Mesenchymal stem cell (in vitro differentiated cells and primary cell): ENCODE results near the gene UGT1A6.

Experiments
- DNase-seq: peaks from one replicate; pipeline ENCODE4 v3.0.0-alpha.2; 2013
- H2AFZ ChIP-seq: one replicate; pipeline ENCODE4 v1.6.1; 2013; ENCODE audit warnings: low read depth, mild to moderate bottlenecking, control low read depth, inconsistent platforms, low read length, moderate library complexity
- H2AK5ac ChIP-seq: 2 replicates; pipeline ENCODE4 v1.6.1; 2013; ENCODE audit warnings: low read length, moderate library complexity, mild to moderate bottlenecking, inconsistent platforms; ENCODE audit not compliant: severe bottlenecking
- H2BK120ac ChIP-seq: one replicate; pipeline ENCODE4 v1.6.1; 2013; ENCODE audit warnings: low read depth, mild to moderate bottlenecking, inconsistent platforms, low read length, moderate library complexity
- H2BK12ac ChIP-seq, 2 experiments: one replicate each; pipeline ENCODE4 v1.6.1; 2013; ENCODE audit warnings: inconsistent platforms in 2 of 2, low read length in 2 of 2, mild to moderate bottlenecking in 2 of 2, moderate library complexity in 2 of 2, control low read depth in 1 of 2
- H2BK15ac ChIP-seq: one replicate; pipeline ENCODE4 v1.6.1; 2013; ENCODE audit warnings: mild to moderate bottlenecking, low read depth, inconsistent platforms; ENCODE audit not compliant: poor library complexity, severe bottlenecking
- H2BK5ac ChIP-seq: 2 replicates; pipeline ENCODE4 v1.6.1; 2013; ENCODE audit warnings: low read depth, mild to moderate bottlenecking, low read length, control low read depth, inconsistent platforms; ENCODE audit not compliant: poor library complexity, severe bottlenecking
- H3K14ac ChIP-seq, 2 experiments: one replicate each; pipeline ENCODE4 v1.6.1; 2013; ENCODE audit warnings: inconsistent platforms in 2 of 2, low read length in 2 of 2, control low read depth in 1 of 2, mild to moderate bottlenecking in 1 of 2, moderate library complexity in 1 of 2
- H3K18ac ChIP-seq, 2 experiments: one replicate each; pipeline ENCODE4 v1.6.1; 2013; ENCODE audit warnings: inconsistent platforms in 2 of 2, low read length in 2 of 2, control low read depth in 1 of 2, low read depth in 1 of 2, mild to moderate bottlenecking in 1 of 2
- H3K23ac ChIP-seq, 2 experiments: one replicate each; pipeline ENCODE4 v1.6.1; 2013; ENCODE audit warnings: inconsistent platforms in 2 of 2, low read length in 2 of 2, mild to moderate bottlenecking in 2 of 2, moderate library complexity in 2 of 2, control low read depth in 1 of 2
- H3K27ac ChIP-seq: 2 replicates; pipeline ENCODE4 v1.5.1; 2013; ENCODE audit warnings: mild to moderate bottlenecking, moderate library complexity, low read length, control low read depth, inconsistent platforms; ENCODE audit not compliant: poor library complexity, severe bottlenecking
- H3K27me3 ChIP-seq, 2 experiments: 2 replicates each; pipeline versions ENCODE4 v1.6.1 to v1.7.0; 2013; ENCODE audit warnings: low read length in 2 of 2, mild to moderate bottlenecking in 2 of 2, moderate library complexity in 2 of 2, control low read depth in 1 of 2, inconsistent platforms in 1 of 2; ENCODE audit not compliant: control insufficient read depth in 1 of 2, insufficient read depth in 1 of 2
- H3K36me3 ChIP-seq, 2 experiments: 2 replicates each; pipeline versions ENCODE4 v1.6.1 to v1.7.0; 2013; ENCODE audit warnings: low read length in 2 of 2, control low read depth in 1 of 2, inconsistent platforms in 1 of 2, low read depth in 1 of 2, mild to moderate bottlenecking in 1 of 2; ENCODE audit not compliant: insufficient read depth in 2 of 2, control insufficient read depth in 1 of 2
- H3K4ac ChIP-seq, 2 experiments: one replicate each; pipeline ENCODE4 v1.6.1; 2013; ENCODE audit warnings: inconsistent platforms in 2 of 2, low read length in 2 of 2, mild to moderate bottlenecking in 2 of 2, moderate library complexity in 2 of 2, control low read depth in 1 of 2, low read depth in 1 of 2
- H3K4me1 ChIP-seq: 2 replicates; pipeline ENCODE4 v1.6.1; 2013; ENCODE audit warnings: low read depth, low read length, control low read depth; ENCODE audit not compliant: control insufficient read depth, insufficient read depth
- H3K4me2 ChIP-seq: 2 replicates; pipeline ENCODE4 v1.6.1; 2013; ENCODE audit warnings: low read length, mild to moderate bottlenecking, inconsistent platforms; ENCODE audit not compliant: poor library complexity, severe bottlenecking
- H3K4me3 ChIP-seq, 2 experiments: 2 replicates each; pipeline versions ENCODE4 v1.5.1 to v1.7.0; 2013; ENCODE audit warnings: low read length in 2 of 2, mild to moderate bottlenecking in 2 of 2, control low read depth in 1 of 2, low read depth in 1 of 2; ENCODE audit not compliant: insufficient read depth in 1 of 2
- H3K79me1 ChIP-seq: replicated peaks from 2 replicates; pipeline ENCODE4 v1.6.1; 2013; ENCODE audit warnings: mild to moderate bottlenecking, control low read depth, low read length, inconsistent platforms; ENCODE audit not compliant: poor library complexity, severe bottlenecking
- H3K9ac ChIP-seq: 2 replicates; pipeline ENCODE4 v1.7.0; 2013; ENCODE audit warnings: mild to moderate bottlenecking, low read length, moderate library complexity
- H3K9me3 ChIP-seq: 2 replicates; pipeline ENCODE4 v1.7.0; 2013; ENCODE audit warnings: mild to moderate bottlenecking, low read length; ENCODE audit not compliant: control insufficient read depth
- H4K8ac ChIP-seq: one replicate; pipeline ENCODE4 v1.6.1; 2013; ENCODE audit warnings: inconsistent platforms, mild to moderate bottlenecking, low read length, moderate library complexity
- H4K91ac ChIP-seq: one replicate; pipeline ENCODE4 v1.6.1; 2013; ENCODE audit warnings: mild to moderate bottlenecking, low read length, inconsistent platforms
- WGBS: methylation state at CpG from one replicate; pipeline ENCODE4 v1.1.7; 2013; ENCODE audit warnings: mixed read lengths; 5-methylcytosine and 5-hydroxymethylcytosine counted together

Gene UGT1A6

GRCh38 chr2:233799087-233799665 is 106.5 kb downstream of the UGT1A6 start:
- no peak overlapping the region for H4K91ac ChIP-seq
- no peak overlapping the region for H3K4ac ChIP-seq
- H2BK15ac ChIP-seq, result no peak overlapping the region
- no peak overlapping the region for H3K23ac ChIP-seq
- H3K4me1 ChIP-seq, result peaks cover 1% of the 10 kb centered on the region
- no peak overlapping the region for H2BK12ac ChIP-seq
- no peaks in the 10 kb centered on the region for H3K79me1 ChIP-seq
- no peak overlapping the region for H3K4me3 ChIP-seq
- H2BK120ac ChIP-seq, result no peak overlapping the region
- H2BK5ac ChIP-seq, result no peak overlapping the region
- H2AFZ ChIP-seq, result no peak overlapping the region
- H3K27me3 ChIP-seq, result peaks cover 17 to 41% of the 10 kb centered on the region in 2 experiments
- no peak overlapping the region for H2AK5ac ChIP-seq
- no peak overlapping the region for H3K27ac ChIP-seq
- H3K14ac ChIP-seq, result no peak overlapping the region
- H3K4me2 ChIP-seq, result no peak overlapping the region
- H3K9me3 ChIP-seq, result no peaks in the 10 kb centered on the region
- 65% methylated on average over 6 of the region's 7 CpGs for WGBS
- DNase-seq, result no peak
- no peak overlapping the region for H4K8ac ChIP-seq
- H3K36me3 ChIP-seq, result no peaks in the 10 kb centered on the region
- H3K18ac ChIP-seq, result no peak overlapping the region
- H3K9ac ChIP-seq, result no peak overlapping the region

- H2AFZ ChIP-seq, result no peak overlapping the region
- H2AK5ac ChIP-seq, result no peak overlapping the region
- no peak overlapping the region for H3K4me2 ChIP-seq
- H3K79me1 ChIP-seq, result no peaks in the 10 kb centered on the region
- no peak overlapping the region for H3K27ac ChIP-seq
- H3K14ac ChIP-seq, result no peak overlapping the region
- peaks cover 1% of the 10 kb centered on the region for H3K4me1 ChIP-seq
- H2BK120ac ChIP-seq, result no peak overlapping the region
- no peak for DNase-seq
- H3K4me3 ChIP-seq, result no peak overlapping the region
- no peak overlapping the region for H2BK5ac ChIP-seq
- no peaks in the 10 kb centered on the region for H3K9me3 ChIP-seq
- no peaks in the 10 kb centered on the region for H3K36me3 ChIP-seq
- H4K8ac ChIP-seq, result no peak overlapping the region
- H3K18ac ChIP-seq, result no peak overlapping the region
- peaks cover 22 to 47% of the 10 kb centered on the region in 2 experiments for H3K27me3 ChIP-seq
- no peak overlapping the region for H2BK12ac ChIP-seq
- no peak overlapping the region for H4K91ac ChIP-seq
- H3K23ac ChIP-seq, result no peak overlapping the region
- WGBS, result 45% methylated on average over 5 of the region's 5 CpGs
- no peak overlapping the region for H3K4ac ChIP-seq
- H2BK15ac ChIP-seq, result no peak overlapping the region
- H3K9ac ChIP-seq, result no peak overlapping the region
Observed at GRCh38 chr2:233799716-233800115, 107.0 kb downstream of the UGT1A6 start.

GRCh38 chr2:233800208-233800607 is 107.5 kb downstream of the UGT1A6 start:
- 75% methylated on average over 7 of the region's 7 CpGs for WGBS

GRCh38 chr2:233801357-233802131 is 108.9 kb downstream of the UGT1A6 start:
- Histone ChIP-seq H3K4me1 (no peaks in the 10 kb centered on the region), H3K4ac (no peak overlapping the region), H3K27me3 (peaks cover 33 to 50% of the 10 kb centered on the region in 2 experiments), H3K4me3 (no peak overlapping the region), H2BK120ac (no peak overlapping the region), H3K4me2 (no peak overlapping the region), H2BK15ac (no peak overlapping the region), H2AK5ac (no peak overlapping the region), H2BK12ac (no peak overlapping the region), H3K9ac (no peak overlapping the region), H3K23ac (no peak overlapping the region), H3K14ac (no peak overlapping the region), H2AFZ (no peak overlapping the region), H4K8ac (no peak overlapping the region), H2BK5ac (no peak overlapping the region), H3K27ac (no peak overlapping the region), H3K9me3 (no peaks in the 10 kb centered on the region), H3K36me3 (no peaks in the 10 kb centered on the region), H4K91ac (no peak overlapping the region), H3K79me1 (no peaks in the 10 kb centered on the region), H3K18ac (no peak overlapping the region)
- WGBS, result 80% methylated on average over 8 of the region's 9 CpGs
- no peak for DNase-seq

More at GRCh38 chr2:233800208-233800607, 107.5 kb downstream of the UGT1A6 start:
- H3K4ac ChIP-seq, result no peak overlapping the region
- H3K27me3 ChIP-seq, result peaks cover 27 to 50% of the 10 kb centered on the region in 2 experiments
- no peaks in the 10 kb centered on the region for H3K9me3 ChIP-seq
- no peak overlapping the region for H3K14ac ChIP-seq
- no peak for DNase-seq
- no peak overlapping the region for H3K4me3 ChIP-seq
- H3K9ac ChIP-seq, result no peak overlapping the region
- H2BK12ac ChIP-seq, result no peak overlapping the region
- H3K79me1 ChIP-seq, result no peaks in the 10 kb centered on the region
- H3K23ac ChIP-seq, result no peak overlapping the region
- H2BK15ac ChIP-seq, result no peak overlapping the region
- H3K4me2 ChIP-seq, result no peak overlapping the region
- H3K4me1 ChIP-seq, result peaks cover 1% of the 10 kb centered on the region
- H2BK120ac ChIP-seq, result no peak overlapping the region
- H3K27ac ChIP-seq, result no peak overlapping the region
- H3K18ac ChIP-seq, result no peak overlapping the region
- no peak overlapping the region for H2BK5ac ChIP-seq
- H3K36me3 ChIP-seq, result no peaks in the 10 kb centered on the region
- H2AK5ac ChIP-seq, result no peak overlapping the region
- H2AFZ ChIP-seq, result no peak overlapping the region
- no peak overlapping the region for H4K91ac ChIP-seq
- H4K8ac ChIP-seq, result no peak overlapping the region
